Keratinocyte (primary cell): Measurements from ENCODE around the gene HPSE2. TPM values are rescaled to one million over a fixed set of nuclear protein-coding genes. Genes with fewer than 3 reads are reported as not detected.

ENCODE experiments used
- DNase-seq: peaks from one replicate; pipeline ENCODE4 v3.0.0-alpha.2; 2011; ENCODE audit warnings: low read depth, missing footprints, low spot score
- FAIRE-seq: peaks from 2 replicates; lab custom pipeline; 2011; peaks lifted over from hg19 to GRCh38; lab: Jason Lieb, UNC
- H2AFZ ChIP-seq: 2 replicates; pipeline ENCODE4 v1.6.0; 2012; ENCODE audit warnings: low read length, control low read depth, inconsistent platforms; ENCODE audit not compliant: control insufficient read depth
- H3K27ac ChIP-seq: 2 replicates; pipeline ENCODE4 v1.5.1; 2011; ENCODE audit warnings: low read length; ENCODE audit not compliant: control insufficient read depth, insufficient read depth
- H3K27me3 ChIP-seq: 3 replicates; pipeline ENCODE4 v1.6.0; 2011; ENCODE audit warnings: low read length; ENCODE audit not compliant: control insufficient read depth, insufficient read depth; ENCODE audit errors: extremely low read depth
- H3K36me3 ChIP-seq, 2 experiments: 2 replicates in 1 of 2; 3 replicates in 1 of 2; pipeline ENCODE4 v1.5.1; 2011; ENCODE audit warnings: low read length in 2 of 2, mild to moderate bottlenecking in 1 of 2; ENCODE audit not compliant: control insufficient read depth in 2 of 2, insufficient read depth in 2 of 2; ENCODE audit errors: extremely low read depth in 1 of 2
- H3K4me1 ChIP-seq: 3 replicates; pipeline ENCODE4 v1.5.1; 2011; ENCODE audit warnings: low read length; ENCODE audit not compliant: control insufficient read depth, insufficient read depth; ENCODE audit errors: extremely low read depth
- H3K4me2 ChIP-seq: 3 replicates; pipeline ENCODE4 v1.6.0; 2011; ENCODE audit warnings: low read depth, low read length; ENCODE audit not compliant: control insufficient read depth, insufficient read depth; ENCODE audit errors: extremely low read depth
- H3K4me3 ChIP-seq, 3 experiments: fragments of 200-600 bp in 1 of 3; sonication (generic) in 1 of 3; 2 replicates in 2 of 3; 3 replicates in 1 of 3; pipeline ENCODE4 v1.5.1; 2011 to 2016; ENCODE audit warnings: low read length in 3 of 3, mild to moderate bottlenecking in 3 of 3, control low read depth in 2 of 3, inconsistent platforms in 1 of 3, low read depth in 1 of 3, mixed read lengths in 1 of 3, mixed run types in 1 of 3, moderate library complexity in 1 of 3; ENCODE audit not compliant: control insufficient read depth in 2 of 3, insufficient read depth in 2 of 3; ENCODE audit errors: extremely low read depth in 1 of 3
- H3K79me2 ChIP-seq: 2 replicates; pipeline ENCODE4 v1.6.0; 2012; ENCODE audit warnings: low read length; ENCODE audit not compliant: control insufficient read depth, insufficient read depth
- H3K9ac ChIP-seq: 3 replicates; pipeline ENCODE4 v1.6.0; 2011; ENCODE audit warnings: low read length; ENCODE audit not compliant: control insufficient read depth, insufficient read depth; ENCODE audit errors: extremely low read depth
- H3K9me1 ChIP-seq: 3 replicates; pipeline ENCODE4 v1.6.0; 2011; ENCODE audit warnings: low read length; ENCODE audit not compliant: control insufficient read depth, insufficient read depth; ENCODE audit errors: extremely low read depth
- H3K9me3 ChIP-seq: 2 replicates; pipeline ENCODE4 v1.5.1; 2012; ENCODE audit warnings: low read depth, low read length; ENCODE audit not compliant: control insufficient read depth
- H4K20me1 ChIP-seq: 3 replicates; pipeline ENCODE4 v1.6.0; 2011; ENCODE audit warnings: low read length; ENCODE audit not compliant: control insufficient read depth, insufficient read depth; ENCODE audit errors: extremely low read depth
- CTCF ChIP-seq, 3 experiments: IDR thresholded peaks in 1 of 3; conservative IDR thresholded peaks in 1 of 3; optimal IDR thresholded peaks in 1 of 3; 2 replicates in 2 of 3; 3 replicates in 1 of 3; pipeline versions ENCODE3 to v1.5.1; 2011; ENCODE audit warnings: low read length in 3 of 3, mild to moderate bottlenecking in 3 of 3, moderate library complexity in 2 of 3, control low read depth in 1 of 3, inconsistent platforms in 1 of 3; ENCODE audit not compliant: insufficient read depth in 2 of 3; ENCODE audit errors: extremely low read depth in 1 of 3
- EZH2 ChIP-seq: IDR thresholded peaks from one replicate; pipeline ENCODE4 v1.6.1; 2012; ENCODE audit warnings: inconsistent platforms, mild to moderate bottlenecking, low read length, moderate library complexity
- dilution Hi-C: fragments of 300-500 bp; cut with MboI; formaldehyde crosslinking; loops from one replicate; pipeline ENCODE4 v1.7.0; 2020; ENCODE audit warnings: low sequenced_read_pairs; ENCODE audit not compliant: extremely low pct_ligation_motif_present
- polyA plus RNA-seq, 5 experiments: library from polyadenylated mRNA; depleted of rRNA in 3 of 5; stranded (reverse) in 3 of 5; stranded (forward) in 1 of 5; unstranded in 1 of 5; fragments of >200 nt; gene quantifications; 1 replicate in 1 of 5; 2 replicates in 3 of 5; 3 replicates in 1 of 5; pipeline versions ENCODE4 v1.2.1 to v1.2.3, GENCODE V29; 2011 to 2012; ENCODE audit warnings: missing spikeins in 2 of 5, low read depth in 1 of 5, low replicate concordance in 1 of 5

Gene HPSE2
- polyA plus RNA-seq, 1 donor (not counting 4 experiments of a cell fraction or from before 2014, with no cell fraction given): 0.01 TPM

GRCh38 chr10:99002392-99002791, 233.3 kb downstream of the HPSE2 start:
- DNase-seq (no peak), FAIRE-seq (no peak)
- H3K4me3 ChIP-seq: no peak overlapping the region
- no peaks in the 10 kb centered on the region for H3K9me3 ChIP-seq
- H3K4me1 ChIP-seq: no peaks in the 10 kb centered on the region
- H3K9me1 ChIP-seq: no peaks in the 10 kb centered on the region
- no peaks in the 10 kb centered on the region for H3K27me3 ChIP-seq
- TF ChIP-seq EZH2: no peak
- no peak for TF ChIP-seq CTCF (optimal IDR thresholded peaks at IDR 0.05 in 1 of 3, IDR thresholded peaks at IDR 0.05 in 1 of 3, conservative IDR thresholded peaks at IDR 0.05 in 1 of 3; ENCODE audit: extremely low read depth in 1 of 3, insufficient read depth in 2 of 3, low read length in 3 of 3)
- H3K36me3 ChIP-seq: no peaks in the 10 kb centered on the region
- no peak overlapping the region for H3K9ac ChIP-seq
- H3K79me2 ChIP-seq: no peaks in the 10 kb centered on the region
- no peak overlapping the region for H3K4me2 ChIP-seq
- dilution Hi-C loops: no loop called here
- no peak overlapping the region for H2AFZ ChIP-seq
- no peaks in the 10 kb centered on the region for H4K20me1 ChIP-seq
- no peak overlapping the region for H3K27ac ChIP-seq

- dilution Hi-C loops: no loop called here
- H3K9ac ChIP-seq: no peak overlapping the region
- H3K4me2 ChIP-seq: no peak overlapping the region
- H4K20me1 ChIP-seq: no peaks in the 10 kb centered on the region
- FAIRE-seq (no peak), DNase-seq (no peak)
- no peaks in the 10 kb centered on the region for H3K27me3 ChIP-seq
- H3K27ac ChIP-seq: no peak overlapping the region
- H3K4me3 ChIP-seq: no peak overlapping the region
- H3K9me1 ChIP-seq: no peaks in the 10 kb centered on the region
- no peaks in the 10 kb centered on the region for H3K9me3 ChIP-seq
- H2AFZ ChIP-seq: no peak overlapping the region
- no peaks in the 10 kb centered on the region for H3K4me1 ChIP-seq
- no peaks in the 10 kb centered on the region for H3K36me3 ChIP-seq
- TF ChIP-seq EZH2 (no peak), CTCF (optimal IDR thresholded peaks at IDR 0.05 in 1 of 3, IDR thresholded peaks at IDR 0.05 in 1 of 3, conservative IDR thresholded peaks at IDR 0.05 in 1 of 3; ENCODE audit: extremely low read depth in 1 of 3, insufficient read depth in 2 of 3, low read length in 3 of 3) (no peak)
- H3K79me2 ChIP-seq: no peaks in the 10 kb centered on the region
Measured at GRCh38 chr10:98997596-98997995, 238.1 kb downstream of the HPSE2 start.
